Sigmoid colon (tissue), 4 donors: ENCODE results near the gene PBX3.

ENCODE experiments used
- CTCF ChIP-seq, 4 experiments: fragments of 450-650 bp in 3 of 4; fragments of 200-600 bp in 1 of 4; IDR thresholded peaks; one replicate each; pipeline ENCODE4 v1.5.1; 2016 to 2019; ENCODE audit warnings: antibody characterized with exemption in 4 of 4, mild to moderate bottlenecking in 3 of 4, moderate library complexity in 2 of 4
- EP300 ChIP-seq, 4 donors: sonication (generic); formaldehyde crosslinking; IDR thresholded peaks; one replicate each; pipeline ENCODE4 v1.6.1; 2017; ENCODE audit warnings: antibody characterized with exemption in 4 of 4
- POLR2A ChIP-seq, 2 donors: fragments of 450-650 bp; IDR thresholded peaks; one replicate each; pipeline ENCODE4 v1.6.1; 2016; ENCODE audit warnings: antibody characterized with exemption in 2 of 2, mild to moderate bottlenecking in 2 of 2, moderate library complexity in 2 of 2
- POLR2AphosphoS5 ChIP-seq, 4 donors: sonication (generic); formaldehyde crosslinking; IDR thresholded peaks; one replicate each; pipeline ENCODE4 v1.6.1; 2017; ENCODE audit warnings: antibody characterized with exemption in 4 of 4

- no peak for TF ChIP-seq POLR2A (IDR thresholded peaks at IDR 0.05)
- TF ChIP-seq CTCF (IDR thresholded peaks at IDR 0.05) = no peak
- TF ChIP-seq POLR2AphosphoS5 (IDR thresholded peaks at IDR 0.05) = no peak
- no peak for TF ChIP-seq EP300 (IDR thresholded peaks at IDR 0.05)
Observed at GRCh38 chr9:125881042-125881441, 133.9 kb downstream of the PBX3 start.
